Measurements from ENCODE around the gene TMEM235.

TMEM235 gene

DNA sequence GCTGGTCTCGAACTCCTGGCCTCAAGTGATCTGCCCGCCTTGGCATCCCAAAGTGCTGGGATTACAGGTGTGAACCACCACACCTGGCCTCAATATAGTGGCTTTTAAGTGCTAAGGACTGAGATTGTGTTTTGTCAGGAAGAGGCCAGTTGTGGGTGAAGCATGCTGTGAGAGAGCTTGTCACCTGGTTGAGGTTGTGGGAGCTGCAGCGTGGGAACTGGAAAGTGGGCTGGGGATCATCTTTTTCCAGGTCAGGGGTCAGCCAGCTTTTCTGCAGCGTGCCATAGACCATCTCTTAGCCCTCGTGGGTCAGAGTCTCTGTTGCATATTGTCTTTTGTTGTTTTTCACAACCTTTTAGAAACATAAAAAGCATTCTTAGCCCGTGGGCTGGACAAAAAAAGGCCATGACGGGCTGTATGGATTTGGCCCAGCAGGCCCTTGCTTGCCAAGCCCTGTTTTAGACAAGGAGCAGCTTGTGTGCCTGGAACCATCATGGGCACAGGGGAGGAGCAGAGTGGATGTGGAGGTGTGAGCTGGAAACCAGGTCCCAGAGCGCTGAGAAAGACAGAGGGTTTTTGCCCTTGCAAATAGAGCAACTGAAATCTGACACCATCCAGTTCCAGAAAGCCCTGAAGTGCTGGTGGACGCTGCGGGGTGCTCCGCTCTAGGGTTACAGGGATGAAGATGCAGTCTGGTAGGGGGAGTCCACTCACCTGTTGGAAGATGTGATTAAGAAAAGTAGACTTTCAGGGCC is 11.9 kb upstream of the TMEM235 start:
- H3K27ac ChIP-seq = no peak overlapping the region
- TF ChIP-seq, protein P1, sequence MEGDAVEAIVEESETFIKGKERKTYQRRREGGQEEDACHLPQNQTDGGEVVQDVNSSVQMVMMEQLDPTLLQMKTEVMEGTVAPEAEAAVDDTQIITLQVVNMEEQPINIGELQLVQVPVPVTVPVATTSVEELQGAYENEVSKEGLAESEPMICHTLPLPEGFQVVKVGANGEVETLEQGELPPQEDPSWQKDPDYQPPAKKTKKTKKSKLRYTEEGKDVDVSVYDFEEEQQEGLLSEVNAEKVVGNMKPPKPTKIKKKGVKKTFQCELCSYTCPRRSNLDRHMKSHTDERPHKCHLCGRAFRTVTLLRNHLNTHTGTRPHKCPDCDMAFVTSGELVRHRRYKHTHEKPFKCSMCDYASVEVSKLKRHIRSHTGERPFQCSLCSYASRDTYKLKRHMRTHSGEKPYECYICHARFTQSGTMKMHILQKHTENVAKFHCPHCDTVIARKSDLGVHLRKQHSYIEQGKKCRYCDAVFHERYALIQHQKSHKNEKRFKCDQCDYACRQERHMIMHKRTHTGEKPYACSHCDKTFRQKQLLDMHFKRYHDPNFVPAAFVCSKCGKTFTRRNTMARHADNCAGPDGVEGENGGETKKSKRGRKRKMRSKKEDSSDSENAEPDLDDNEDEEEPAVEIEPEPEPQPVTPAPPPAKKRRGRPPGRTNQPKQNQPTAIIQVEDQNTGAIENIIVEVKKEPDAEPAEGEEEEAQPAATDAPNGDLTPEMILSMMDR (IDR thresholded peaks at IDR 0.05) = no peak
- TF ChIP-seq ZFX (IDR thresholded peaks at IDR 0.05; ENCODE audit: borderline replicate concordance) = no peak

DNA sequence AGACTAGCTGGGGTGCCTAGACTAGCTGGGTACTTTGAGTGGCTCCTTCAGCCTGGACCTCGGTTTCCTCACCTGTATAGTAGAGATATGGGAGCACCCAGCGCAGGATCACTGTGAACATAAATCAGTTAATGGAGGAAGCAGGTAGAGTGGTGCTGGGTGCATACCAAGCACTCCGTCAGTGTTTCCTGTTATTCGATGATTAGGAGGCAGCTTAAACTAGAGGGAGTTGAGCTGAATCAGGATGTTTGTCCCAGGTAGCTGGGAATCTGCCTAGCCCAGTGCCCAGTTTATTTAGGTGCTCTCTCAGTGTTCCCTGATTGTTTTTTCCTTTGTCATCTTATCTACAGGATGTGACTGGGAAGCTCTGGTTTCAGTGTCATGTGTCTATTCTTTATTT is 8.4 kb upstream of the TMEM235 start:
- H3K27ac ChIP-seq = no peak overlapping the region
- TF ChIP-seq, protein P1 (IDR thresholded peaks at IDR 0.05) = no peak
- no peak for TF ChIP-seq ZFX (IDR thresholded peaks at IDR 0.05; ENCODE audit: borderline replicate concordance)

DNA sequence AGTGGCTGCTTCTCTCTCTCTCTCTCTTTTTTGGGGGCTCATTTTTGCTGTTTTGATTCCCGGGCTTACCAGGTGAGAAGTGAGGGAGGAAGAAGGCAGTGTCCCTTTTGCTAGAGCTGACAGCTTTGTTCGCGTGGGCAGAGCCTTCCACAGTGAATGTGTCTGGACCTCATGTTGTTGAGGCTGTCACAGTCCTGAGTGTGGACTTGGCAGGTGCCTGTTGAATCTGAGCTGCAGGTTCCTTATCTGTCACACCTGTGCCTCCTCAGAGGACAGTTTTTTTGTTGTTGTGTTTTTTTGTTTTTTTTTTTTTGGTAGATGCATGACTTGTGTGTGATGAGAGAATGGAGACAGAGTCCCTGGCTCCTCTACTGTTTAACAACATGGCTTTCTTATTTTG is 7.7 kb upstream of the TMEM235 start:
- TF ChIP-seq, protein P1 (IDR thresholded peaks at IDR 0.05) = no peak
- no peak for TF ChIP-seq ZFX (IDR thresholded peaks at IDR 0.05; ENCODE audit: borderline replicate concordance)
- H3K27ac ChIP-seq = no peak overlapping the region

DNA sequence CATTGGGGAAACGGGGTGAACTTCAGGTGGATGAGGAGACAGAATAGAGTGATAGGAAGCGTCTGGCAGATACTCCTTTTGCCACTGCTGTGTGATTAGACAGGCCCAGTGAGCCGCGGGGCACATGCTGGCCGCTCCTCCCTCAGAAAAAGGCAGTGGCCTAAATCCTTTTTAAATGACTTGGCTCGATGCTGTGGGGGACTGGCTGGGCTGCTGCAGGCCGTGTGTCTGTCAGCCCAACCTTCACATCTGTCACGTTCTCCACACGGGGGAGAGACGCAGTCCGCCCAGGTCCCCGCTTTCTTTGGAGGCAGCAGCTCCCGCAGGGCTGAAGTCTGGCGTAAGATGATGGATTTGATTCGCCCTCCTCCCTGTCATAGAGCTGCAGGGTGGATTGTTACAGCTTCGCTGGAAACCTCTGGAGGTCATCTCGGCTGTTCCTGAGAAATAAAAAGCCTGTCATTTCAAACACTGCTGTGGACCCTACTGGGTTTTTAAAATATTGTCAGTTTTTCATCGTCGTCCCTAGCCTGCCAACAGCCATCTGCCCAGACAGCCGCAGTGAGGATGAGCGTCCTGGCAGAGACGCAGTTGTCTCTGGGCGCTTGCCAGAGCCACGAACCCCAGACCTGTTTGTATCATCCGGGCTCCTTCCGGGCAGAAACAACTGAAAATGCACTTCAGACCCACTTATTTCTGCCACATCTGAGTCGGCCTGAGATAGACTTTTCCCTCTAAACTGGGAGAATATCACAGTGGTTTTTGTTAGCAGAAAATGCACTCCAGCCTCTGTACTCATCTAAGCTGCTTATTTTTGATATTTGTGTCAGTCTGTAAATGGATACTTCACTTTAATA is 7.0 kb upstream of the TMEM235 start:
- TF ChIP-seq, protein P1 (IDR thresholded peaks at IDR 0.05) = no peak
- no peak for TF ChIP-seq ZFX (IDR thresholded peaks at IDR 0.05; ENCODE audit: borderline replicate concordance)
- H3K27ac ChIP-seq = no peak overlapping the region

DNA sequence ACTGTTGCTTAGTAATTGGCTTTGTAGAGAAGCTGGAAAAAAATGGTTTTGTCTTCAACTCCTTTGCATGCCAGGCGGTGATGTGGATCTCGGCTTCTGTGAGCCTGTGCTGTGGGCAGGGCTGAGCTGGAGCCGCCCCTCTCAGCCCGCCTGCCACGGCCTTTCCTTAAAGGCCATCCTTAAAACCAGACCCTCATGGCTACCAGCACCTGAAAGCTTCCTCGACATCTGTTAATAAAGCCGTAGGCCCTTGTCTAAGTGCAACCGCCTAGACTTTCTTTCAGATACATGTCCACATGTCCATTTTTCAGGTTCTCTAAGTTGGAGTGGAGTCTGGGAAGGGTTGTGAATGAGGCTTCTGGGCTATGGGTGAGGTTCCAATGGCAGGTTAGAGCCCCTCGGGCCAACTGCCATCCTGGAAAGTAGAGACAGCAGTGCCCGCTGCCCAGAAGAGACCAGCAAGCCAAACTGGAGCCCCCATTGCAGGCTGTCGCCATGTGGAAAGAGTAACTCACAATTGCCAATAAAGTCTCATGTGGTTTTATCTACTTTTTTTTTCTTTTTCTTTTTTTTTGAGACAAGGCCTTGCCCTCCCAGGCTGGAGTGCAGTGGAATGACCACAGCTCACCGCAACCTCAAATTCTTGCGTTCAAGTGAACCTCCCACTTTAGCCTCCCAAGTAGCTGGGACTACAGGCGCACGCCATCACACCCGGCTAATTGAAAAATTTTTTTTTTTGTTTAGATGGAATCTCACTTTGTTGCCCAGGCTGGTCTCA is 6.2 kb upstream of the TMEM235 start:
- 0 out of 2 replicates have a peak overlapping the region, but pooled peaks have one; percentile 10 for H3K27ac ChIP-seq
- TF ChIP-seq ZFX (IDR thresholded peaks at IDR 0.05; ENCODE audit: borderline replicate concordance) = no peak
- TF ChIP-seq, protein P1 (IDR thresholded peaks at IDR 0.05) = no peak

DNA sequence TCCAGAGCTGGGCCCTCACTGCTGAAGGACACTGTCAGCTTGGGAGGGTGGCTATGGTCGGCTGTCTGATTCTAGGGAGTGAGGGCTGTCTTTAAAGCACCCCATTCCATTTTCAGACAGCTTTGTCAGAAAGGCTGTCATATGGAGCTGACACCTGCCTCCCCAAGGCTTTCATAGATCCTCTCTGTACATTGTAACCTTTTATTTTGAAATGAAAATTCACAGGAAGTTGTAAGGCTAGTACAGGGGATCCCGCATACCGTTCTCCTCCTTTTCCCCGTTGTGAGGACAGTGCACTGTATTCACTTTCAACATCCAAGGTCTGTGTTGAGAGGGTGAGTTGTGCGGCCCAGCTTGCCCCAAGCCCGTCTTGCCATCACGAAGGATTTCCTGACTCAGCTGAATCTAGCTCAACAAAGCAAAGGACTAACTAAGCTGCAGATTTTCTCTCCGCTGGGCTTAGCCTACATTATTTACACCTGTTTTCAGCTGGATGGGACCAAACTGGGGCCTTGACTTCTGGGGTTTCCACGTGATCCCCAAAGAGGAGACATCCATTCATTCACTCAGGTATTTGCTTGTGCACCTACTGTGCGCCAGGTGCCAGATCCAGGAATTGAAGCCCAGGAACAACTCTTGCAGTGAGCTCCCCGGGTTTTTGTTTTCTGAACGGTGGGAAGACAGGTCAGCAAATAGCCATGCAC is 5.2 kb upstream of the TMEM235 start:
- 0 out of 2 replicates have a peak overlapping the region, but pooled peaks have one; percentile 10 for H3K27ac ChIP-seq
- TF ChIP-seq, protein P1 (IDR thresholded peaks at IDR 0.05) = no peak
- no peak for TF ChIP-seq ZFX (IDR thresholded peaks at IDR 0.05; ENCODE audit: borderline replicate concordance)
